ENCODE data around the gene CD9. TPM values are rescaled to one million over a fixed set of nuclear protein-coding genes. Genes with fewer than 3 reads are reported as not detected.

CD9 gene
- total and polyA plus RNA-seq, 2 donors (not counting 1 experiment from before 2014, with no cell fraction given), result 7.2 to 12.8 TPM

- H3K9me3 Mint-ChIP-seq (ENCODE audit: insufficient read depth), result no peaks in the 10 kb centered on the region
- Histone ChIP-seq H4K20me1 (ENCODE audit: control insufficient read depth, insufficient read depth, low read length, poor library complexity, severe bottlenecking) (no peaks in the 10 kb centered on the region), H3K4me2 (replicated peaks; ENCODE audit: low read depth, low read length, poor library complexity, severe bottlenecking) (no peak overlapping the region), H3K27ac (ENCODE audit: low read length in 2 of 2) (no peak overlapping the region), H3K79me2 (ENCODE audit: control insufficient read depth, insufficient read depth, low read length) (no peaks in the 10 kb centered on the region), H3K36me3 (replicated peaks in 1 of 2; ENCODE audit: control extremely low read depth in 1 of 2, control insufficient read depth in 1 of 2, extremely low read depth in 1 of 2, insufficient read depth in 2 of 2, low read length in 1 of 2) (no peaks in the 10 kb centered on the region), H3K4me1 (ENCODE audit: control insufficient read depth in 2 of 2, insufficient read depth in 2 of 2, low read length in 2 of 2) (no peaks in the 10 kb centered on the region), H3K9ac (ENCODE audit: low read length) (no peak overlapping the region), H3K9me3 (ENCODE audit: control extremely low read depth in 1 of 3, control insufficient read depth in 2 of 3, insufficient read depth in 1 of 3, low read length in 2 of 3) (peaks cover 0 to 2% (median 0%) of the 10 kb centered on the region in 3 donors), H2AFZ (ENCODE audit: insufficient read depth, low read depth, low read length, poor library complexity, severe bottlenecking) (no peak overlapping the region), H3K4me3 (ENCODE audit: control extremely low read depth in 1 of 5, extremely low read depth in 1 of 5, insufficient read depth in 1 of 5, low read depth in 2 of 5, low read length in 4 of 5) (no peak overlapping the region), H3K27me3 (replicated peaks in 1 of 4; ENCODE audit: control extremely low read depth in 1 of 4, control insufficient read depth in 3 of 4, insufficient read depth in 4 of 4, low read length in 3 of 4) (no peaks in the 10 kb centered on the region)
- ChIA-PET POLR2A (no interaction called here), CTCF (no interaction called here)
- H3K4me3 Mint-ChIP-seq, result no peak overlapping the region
- ATAC-seq (ENCODE audit: low read depth) (no peak), DNase-seq (no peak)
- 92% methylated on average over 8 of the region's 8 CpGs for WGBS (ENCODE audit: insufficient coverage)
- no peak overlapping the region for H3K27ac Mint-ChIP-seq
- intact Hi-C loops (cut with micrococcal nuclease), result no loop called here
- H3K27me3 Mint-ChIP-seq, result peaks cover 6% of the 10 kb centered on the region
- H3K4me1 Mint-ChIP-seq, result no peaks in the 10 kb centered on the region
- TF ChIP-seq EZH2 (IDR thresholded peaks at IDR 0.05; ENCODE audit: borderline replicate concordance, insufficient read depth, low read depth, low read length, poor library complexity, severe bottlenecking) (no peak), CTCF (IDR thresholded peaks at IDR 0.05) (no peak)
Observed at GRCh38 chr12:6254491-6254890, 54.3 kb downstream of the CD9 start.

- no peaks in the 10 kb centered on the region for H4K20me1 ChIP-seq (ENCODE audit: control insufficient read depth, insufficient read depth, low read length, poor library complexity, severe bottlenecking)
- ChIA-PET POLR2A (no interaction called here), CTCF (interaction anchor here (0.7 kb wide), 1 partner anchor 27 kb away, joined by 3 read pairs; no protein-coding TSS in a partner anchor)
- no peaks in the 10 kb centered on the region for H3K4me1 ChIP-seq (ENCODE audit: control insufficient read depth in 2 of 2, insufficient read depth in 2 of 2, low read length in 2 of 2)
- no peak for DNase-seq
- ATAC-seq (ENCODE audit: low read depth), result no peak
- H2AFZ ChIP-seq (ENCODE audit: insufficient read depth, low read depth, low read length, poor library complexity, severe bottlenecking), result no peak overlapping the region
- intact Hi-C loops (cut with micrococcal nuclease), result no loop called here
- TF ChIP-seq EZH2 (IDR thresholded peaks at IDR 0.05; ENCODE audit: borderline replicate concordance, insufficient read depth, low read depth, low read length, poor library complexity, severe bottlenecking) (no peak), CTCF (IDR thresholded peaks at IDR 0.05) (no peak)
- peaks cover 0 to 2% (median 0%) of the 10 kb centered on the region in 4 experiments for H3K27me3 ChIP-seq (replicated peaks in 1 of 4; ENCODE audit: control extremely low read depth in 1 of 4, control insufficient read depth in 3 of 4, insufficient read depth in 4 of 4, low read length in 3 of 4)
- H3K36me3 ChIP-seq (replicated peaks in 1 of 2; ENCODE audit: control extremely low read depth in 1 of 2, control insufficient read depth in 1 of 2, extremely low read depth in 1 of 2, insufficient read depth in 2 of 2, low read length in 1 of 2), result no peaks in the 10 kb centered on the region
- H3K9ac ChIP-seq (ENCODE audit: low read length), result no peak overlapping the region
- no CpG with 5 or more reads among the region's 6 CpGs for WGBS (ENCODE audit: insufficient coverage)
- H3K4me3 ChIP-seq (ENCODE audit: control extremely low read depth in 1 of 5, extremely low read depth in 1 of 5, insufficient read depth in 1 of 5, low read depth in 2 of 5, low read length in 4 of 5), result no peak overlapping the region
- no peak overlapping the region for H3K27ac Mint-ChIP-seq
- H3K79me2 ChIP-seq (ENCODE audit: control insufficient read depth, insufficient read depth, low read length), result no peaks in the 10 kb centered on the region
- H3K27me3 Mint-ChIP-seq, result peaks cover 11% of the 10 kb centered on the region
- H3K27ac ChIP-seq (ENCODE audit: low read length in 2 of 2), result no peak overlapping the region
- H3K9me3 Mint-ChIP-seq (ENCODE audit: insufficient read depth), result no peaks in the 10 kb centered on the region
- no peak overlapping the region for H3K4me2 ChIP-seq (replicated peaks; ENCODE audit: low read depth, low read length, poor library complexity, severe bottlenecking)
- H3K9me3 ChIP-seq (ENCODE audit: control extremely low read depth in 1 of 3, control insufficient read depth in 2 of 3, insufficient read depth in 1 of 3, low read length in 2 of 3), result peaks cover 0 to 2% (median 0%) of the 10 kb centered on the region in 3 donors
- H3K4me3 Mint-ChIP-seq, result no peak overlapping the region
- no peaks in the 10 kb centered on the region for H3K4me1 Mint-ChIP-seq
Observed at GRCh38 chr12:6257007-6257406, 56.8 kb downstream of the CD9 start.

Data from B cell (primary cell).